ENCODE measurements around the gene SCGB1C1.

- TF ChIP-seq, protein P1, sequence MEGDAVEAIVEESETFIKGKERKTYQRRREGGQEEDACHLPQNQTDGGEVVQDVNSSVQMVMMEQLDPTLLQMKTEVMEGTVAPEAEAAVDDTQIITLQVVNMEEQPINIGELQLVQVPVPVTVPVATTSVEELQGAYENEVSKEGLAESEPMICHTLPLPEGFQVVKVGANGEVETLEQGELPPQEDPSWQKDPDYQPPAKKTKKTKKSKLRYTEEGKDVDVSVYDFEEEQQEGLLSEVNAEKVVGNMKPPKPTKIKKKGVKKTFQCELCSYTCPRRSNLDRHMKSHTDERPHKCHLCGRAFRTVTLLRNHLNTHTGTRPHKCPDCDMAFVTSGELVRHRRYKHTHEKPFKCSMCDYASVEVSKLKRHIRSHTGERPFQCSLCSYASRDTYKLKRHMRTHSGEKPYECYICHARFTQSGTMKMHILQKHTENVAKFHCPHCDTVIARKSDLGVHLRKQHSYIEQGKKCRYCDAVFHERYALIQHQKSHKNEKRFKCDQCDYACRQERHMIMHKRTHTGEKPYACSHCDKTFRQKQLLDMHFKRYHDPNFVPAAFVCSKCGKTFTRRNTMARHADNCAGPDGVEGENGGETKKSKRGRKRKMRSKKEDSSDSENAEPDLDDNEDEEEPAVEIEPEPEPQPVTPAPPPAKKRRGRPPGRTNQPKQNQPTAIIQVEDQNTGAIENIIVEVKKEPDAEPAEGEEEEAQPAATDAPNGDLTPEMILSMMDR (IDR thresholded peaks at IDR 0.05; ENCODE audit: low read length): no peak
- TF ChIP-seq EZH2 (IDR thresholded peaks at IDR 0.05; ENCODE audit: borderline replicate concordance, low read length): no peak
These were observed 6.2 kb downstream of the SCGB1C1 start for GRCh38 chr11:199004-199581.

Measured in OCI-LY1 (cell line).